ACC112 (cell line): ENCODE measurements around the gene EGR2.

Experiments used
- H2AFZ ChIP-seq: fragments of 200-600 bp; sonication (generic); one replicate; pipeline ENCODE4 v1.6.0; 2017; ENCODE audit warnings: antibody characterized with exemption, low read length; ENCODE audit not compliant: unreplicated experiment
- H3K27ac ChIP-seq: fragments of 200-600 bp; sonication (generic); 2 replicates; pipeline ENCODE4 v1.5.1; 2014; ENCODE audit warnings: low read depth, mild to moderate bottlenecking, antibody characterized with exemption, low read length, moderate library complexity
- H3K27me3 ChIP-seq: fragments of 200-600 bp; sonication (generic); 2 replicates; pipeline ENCODE4 v1.6.1; 2014; ENCODE audit warnings: mild to moderate bottlenecking, antibody characterized with exemption, low read length, moderate library complexity, mixed read lengths; ENCODE audit not compliant: insufficient read depth
- H3K36me3 ChIP-seq: fragments of 200-600 bp; sonication (generic); 2 replicates; pipeline ENCODE4 v1.6.1; 2016; ENCODE audit warnings: mild to moderate bottlenecking, antibody characterized with exemption, low read length, moderate library complexity, mixed read lengths; ENCODE audit not compliant: insufficient read depth
- H3K4me1 ChIP-seq: fragments of 200-600 bp; sonication (generic); one replicate; pipeline ENCODE4 v1.6.1; 2016; ENCODE audit warnings: low read length, mixed read lengths; ENCODE audit not compliant: insufficient read depth, unreplicated experiment, control insufficient read depth
- H3K4me3 ChIP-seq: fragments of 200-600 bp; sonication (generic); 2 replicates; pipeline ENCODE4 v1.5.1; 2014; ENCODE audit warnings: mild to moderate bottlenecking, low read depth, low read length
- H3K79me2 ChIP-seq: fragments of 200-600 bp; sonication (generic); one replicate; pipeline ENCODE4 v1.6.0; 2016; ENCODE audit warnings: low read length; ENCODE audit not compliant: control insufficient read depth, unreplicated experiment, insufficient read depth

EGR2 gene

GRCh38 chr10:62772186-62772974 lies 43.8 kb downstream of the EGR2 start:
- H3K36me3 ChIP-seq, result no peaks in the 10 kb centered on the region
- peaks cover 8% of the 10 kb centered on the region; the same call in 1 of the 2 replicates for H3K27me3 ChIP-seq
- no peak overlapping the region for H3K4me3 ChIP-seq
- H3K27ac ChIP-seq, result no peak overlapping the region
- H3K4me1 ChIP-seq, result peaks cover 5% of the 10 kb centered on the region
- H2AFZ ChIP-seq, result no peak overlapping the region
- no peaks in the 10 kb centered on the region for H3K79me2 ChIP-seq

GRCh38 chr10:62769574-62770242 lies 46.5 kb downstream of the EGR2 start:
- Histone ChIP-seq H3K27me3 (peaks cover 8% of the 10 kb centered on the region; the same call in 1 of the 2 replicates), H3K36me3 (no peaks in the 10 kb centered on the region), H3K79me2 (no peaks in the 10 kb centered on the region), H3K4me3 (no peak overlapping the region), H3K27ac (no peak overlapping the region), H2AFZ (peak overlapping the region; percentile 33), H3K4me1 (peaks cover 5% of the 10 kb centered on the region)

DNA sequence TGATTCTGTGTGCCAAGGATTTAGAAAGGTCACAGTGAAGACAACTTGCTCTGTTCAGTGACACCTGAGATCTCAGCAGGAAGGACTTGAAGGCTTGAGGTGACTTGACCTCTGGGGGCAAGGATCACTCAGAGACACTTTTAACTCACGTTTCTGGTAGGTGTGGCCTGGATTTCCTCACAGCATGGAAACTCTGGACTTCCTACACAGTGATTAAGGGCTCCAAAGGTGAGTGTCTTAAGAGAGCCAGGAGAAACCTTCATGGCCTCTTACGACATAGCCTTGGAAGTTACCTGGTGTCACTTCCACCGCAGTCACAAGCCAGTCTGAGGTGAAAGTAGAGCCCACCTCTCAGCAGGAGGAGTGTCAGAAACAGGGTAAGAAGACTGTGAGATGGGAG lies 49.8 kb downstream of the EGR2 start:
- Histone ChIP-seq H3K4me3 (no peak overlapping the region), H3K79me2 (no peaks in the 10 kb centered on the region), H3K4me1 (peaks cover 5% of the 10 kb centered on the region), H3K27me3 (no peaks in the 10 kb centered on the region), H2AFZ (no peak overlapping the region), H3K36me3 (no peaks in the 10 kb centered on the region), H3K27ac (no peak overlapping the region)

DNA sequence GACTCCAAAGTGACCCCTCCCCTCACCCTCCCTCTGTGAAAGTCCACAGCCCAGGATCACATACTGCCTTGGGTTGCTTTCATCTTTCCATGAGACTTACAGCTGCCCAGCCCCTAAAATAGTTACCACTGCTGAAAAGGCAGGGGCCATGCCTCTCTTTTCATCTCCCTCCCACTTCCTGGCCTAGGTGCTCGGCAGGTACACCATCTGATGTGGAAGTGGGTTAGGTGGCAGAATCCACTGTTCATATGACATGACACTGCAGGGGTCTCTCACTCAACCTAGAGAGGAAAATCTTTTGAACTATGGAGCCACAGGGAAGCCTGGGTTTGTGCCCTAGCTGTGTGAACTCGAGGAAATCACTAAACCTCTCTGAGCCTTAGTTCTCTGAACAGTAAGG lies 50.4 kb downstream of the EGR2 start:
- Histone ChIP-seq H3K27ac (no peak overlapping the region), H3K4me1 (peaks cover 5% of the 10 kb centered on the region), H3K4me3 (no peak overlapping the region), H3K27me3 (no peaks in the 10 kb centered on the region), H3K36me3 (no peaks in the 10 kb centered on the region), H3K79me2 (no peaks in the 10 kb centered on the region), H2AFZ (no peak overlapping the region)

GRCh38 chr10:62764011-62764410 lies 52.2 kb downstream of the EGR2 start:
- Histone ChIP-seq H3K27ac (no peak overlapping the region), H2AFZ (no peak overlapping the region), H3K79me2 (no peaks in the 10 kb centered on the region), H3K4me3 (no peak overlapping the region), H3K36me3 (no peaks in the 10 kb centered on the region), H3K27me3 (no peaks in the 10 kb centered on the region), H3K4me1 (no peaks in the 10 kb centered on the region)

- no peaks in the 10 kb centered on the region for H3K36me3 ChIP-seq
- no peaks in the 10 kb centered on the region for H3K79me2 ChIP-seq
- no peak overlapping the region for H3K27ac ChIP-seq
- H2AFZ ChIP-seq, result no peak overlapping the region
- H3K4me3 ChIP-seq, result no peak overlapping the region
- no peaks in the 10 kb centered on the region for H3K27me3 ChIP-seq
- H3K4me1 ChIP-seq, result no peaks in the 10 kb centered on the region
These were observed 53.0 kb downstream of the EGR2 start for GRCh38 chr10:62763155-62763554.
